K562 (cell line): Measurements from ENCODE around the gene EFS. TPM values are rescaled to one million over a fixed set of nuclear protein-coding genes. Genes with fewer than 3 reads are reported as not detected.
A peak's percentile ranks its signal among the peaks of the same experiment; 100 is the strongest.

Experiments used
- ATAC-seq: fragments of 200-7000 bp; cut with Tn5 transposase; 3 replicates; pipeline ENCODE4 v1.9.1; 2020; ENCODE audit warnings: moderate library complexity
- BruUV-seq: library from RNA; stranded (reverse); fragments of 400-500 nt; replicated peaks from 2 replicates; lab custom pipeline; 2021; lab: Mats Ljungman, UMichigan
- CTCF ChIA-PET: fragments of 300-600 bp; formaldehyde crosslinking; extraction: SDS; loops from one replicate; lab custom pipeline; 2021; ENCODE audit warnings: low intra/inter-chr PET ratio; lab: Yijun Ruan, JAX
- POLR2A ChIA-PET: fragments of 300-600, 350-650 bp; sonication (Branson Sonifier 250); formaldehyde crosslinking; extraction: SDS; loops from one replicate; lab custom pipeline; 2021; ENCODE audit warnings: antibody characterized with exemption, inconsistent platforms; lab: Yijun Ruan, JAX
- DNase-seq, 4 experiments: peaks; one replicate each; pipeline versions ENCODE4 v3.0.0 to v3.0.0-alpha.2; 2011 to 2018; ENCODE audit warnings: low spot score in 3 of 4, mixed read lengths in 3 of 4; ENCODE audit errors: extremely low read depth in 1 of 4
- FAIRE-seq: peaks from 2 replicates; lab custom pipeline; 2011; peaks lifted over from hg19 to GRCh38; lab: Jason Lieb, UNC
- H2AFZ ChIP-seq: 2 replicates; pipeline ENCODE4 v1.6.0; 2011; ENCODE audit warnings: low read depth, low read length, control low read depth, inconsistent platforms
- H3K27ac ChIP-seq: fragments of 200-600 bp; 3 replicates; pipeline ENCODE4 v1.8.0; 2011; ENCODE audit warnings: low read depth, mild to moderate bottlenecking, control low read depth, inconsistent platforms, low read length, moderate library complexity, mixed read lengths; ENCODE audit errors: extremely low read depth
- H3K27me3 ChIP-seq, 2 experiments: fragments of 300-600 bp in 1 of 2; 2 replicates in 1 of 2; 3 replicates in 1 of 2; pipeline versions ENCODE4 v1.6.0 to v1.8.0; 2011; ENCODE audit warnings: inconsistent platforms in 2 of 2, low read length in 2 of 2, mild to moderate bottlenecking in 1 of 2, mixed read lengths in 1 of 2, moderate library complexity in 1 of 2; ENCODE audit not compliant: control insufficient read depth in 2 of 2, insufficient read depth in 2 of 2
- H3K36me3 ChIP-seq: fragments of 300-600 bp; 3 replicates; pipeline ENCODE4 v1.8.0; 2011; ENCODE audit warnings: mild to moderate bottlenecking, low read length, inconsistent platforms; ENCODE audit not compliant: control insufficient read depth, insufficient read depth
- H3K4me1 ChIP-seq, 2 experiments: fragments of 200-600 bp in 1 of 2; replicated peaks in 1 of 2; 2 replicates in 1 of 2; 3 replicates in 1 of 2; pipeline versions ENCODE4 v1.5.1 to v1.8.0; 2011; ENCODE audit warnings: inconsistent platforms in 2 of 2, low read length in 2 of 2, mild to moderate bottlenecking in 1 of 2, mixed read lengths in 1 of 2, moderate library complexity in 1 of 2; ENCODE audit not compliant: control insufficient read depth in 2 of 2, insufficient read depth in 2 of 2
- H3K4me2 ChIP-seq: 2 replicates; pipeline ENCODE4 v1.6.1; 2011; ENCODE audit warnings: low read length, control low read depth, inconsistent platforms, mixed read lengths; ENCODE audit not compliant: insufficient read depth
- H3K4me3 ChIP-seq: fragments of 200-600 bp; sonication (generic), shearing (Covaris generic); 2 replicates; pipeline ENCODE4 v1.5.1; 2016; ENCODE audit warnings: control low read depth, inconsistent platforms
- H3K79me2 ChIP-seq: fragments of 200-600 bp; 3 replicates; pipeline ENCODE4 v1.8.0; 2011; ENCODE audit warnings: low read length, inconsistent platforms; ENCODE audit not compliant: control insufficient read depth, insufficient read depth
- H3K9ac ChIP-seq, 2 experiments: 2 replicates each; pipeline versions ENCODE4 v1.6.0 to v1.6.1; 2011; ENCODE audit warnings: low read depth in 2 of 2, low read length in 2 of 2, control low read depth in 1 of 2, inconsistent platforms in 1 of 2, mild to moderate bottlenecking in 1 of 2, mixed read lengths in 1 of 2; ENCODE audit not compliant: insufficient read depth in 1 of 2
- H3K9me1 ChIP-seq: one replicate; pipeline ENCODE4 v1.6.0; 2011; ENCODE audit warnings: inconsistent platforms, mild to moderate bottlenecking, low read length, moderate library complexity; ENCODE audit not compliant: control insufficient read depth, insufficient read depth
- H3K9me3 ChIP-seq: replicated peaks from 2 replicates; pipeline ENCODE4 v1.5.1; 2011; ENCODE audit warnings: low read depth, low read length, inconsistent platforms; ENCODE audit not compliant: control insufficient read depth, insufficient read depth
- H4K20me1 ChIP-seq: replicated peaks from 2 replicates; pipeline ENCODE4 v1.6.1; 2011; ENCODE audit warnings: low read length, inconsistent platforms, mixed read lengths; ENCODE audit not compliant: control insufficient read depth, insufficient read depth
- DMBX1 ChIP-seq: fragments of 250-450 bp; sonication (Bioruptor Pico); IDR thresholded peaks from 2 replicates; pipeline ENCODE4 v1.8.0; 2022; ENCODE audit warnings: inconsistent platforms, mild to moderate bottlenecking, moderate library complexity, borderline replicate concordance
- JUND ChIP-seq, 2 experiments: IDR thresholded peaks; 2 replicates in 1 of 2; 3 replicates in 1 of 2; pipeline ENCODE4 v1.6.1; 2011; ENCODE audit warnings: borderline replicate concordance in 2 of 2, low read depth in 2 of 2, low read length in 2 of 2, improper control_type of control experiment in 1 of 2, missing biosample characterization in 1 of 2, missing genetic modification characterization in 1 of 2, missing genetic modification reagents in 1 of 2
- PRMT5 ChIP-seq: sonication (generic); formaldehyde crosslinking; IDR thresholded peaks from 2 replicates; pipeline ENCODE4 v1.5.0; 2020; ENCODE audit warnings: missing genetic modification reagents
- ZFP36 ChIP-seq: fragments of 150-350 bp; IDR thresholded peaks from 2 replicates; pipeline ENCODE4 v1.6.1; 2018; ENCODE audit warnings: low read length, low read depth; ENCODE audit not compliant: partially characterized antibody
- WGBS: fragments of 100-300 bp; shearing (Covaris generic); methylation state at CpG from one replicate; pipeline ENCODE4 v1.1.6; 2016; ENCODE audit warnings: low coverage, mixed read lengths; ENCODE audit not compliant: insufficient coverage; ENCODE audit errors: missing lambda C conversion rate; 5-methylcytosine and 5-hydroxymethylcytosine counted together
- in situ Hi-C: fragments of 300-500 bp; cut with MboI; formaldehyde crosslinking; loops from 4 replicates; pipeline ENCODE4 v1.15.0; 2018; ENCODE audit warnings: inconsistent platforms, mixed read lengths
- intact Hi-C: fragments of 100-400 bp; cut with micrococcal nuclease; formaldehyde crosslinking; loops from 2 replicates; pipeline ENCODE4 v1.14.2; 2022
- polyA plus RNA-seq, 8 experiments: library from polyadenylated mRNA; depleted of rRNA in 4 of 8; stranded (reverse) in 5 of 8; unstranded in 3 of 8; fragments of >200 nt; fragmentation: Nextera tagmentation in 2 of 8; fragmentation: Illumina TruSeq in 1 of 8; extraction: Ambion mirVana in 2 of 8; extraction: Trizol in 1 of 8; gene quantifications; 2 replicates each; pipeline versions ENCODE4 v1.2.1 to v1.2.3, GENCODE V29; 2011 to 2014; ENCODE audit warnings: inconsistent platforms in 1 of 8, missing spikeins in 1 of 8
- total RNA-seq, 7 experiments: library from RNA; depleted of rRNA in 6 of 7; stranded (reverse); fragments of >200 nt in 6 of 7; fragmentation: Illumina TruSeq in 2 of 7; extraction: Trizol in 2 of 7; gene quantifications; 2 replicates each; pipeline versions ENCODE4 v1.2.1 to v1.2.3, GENCODE V29; 2011 to 2021; ENCODE audit warnings: low replicate concordance in 1 of 7

Gene EFS
- total and polyA plus RNA-seq, 9 of the 15 experiments (the other 6 are each of a cell fraction or from before 2014, with no cell fraction given) = 0.01 to 0.03 TPM; not detected in 7

- H3K27ac ChIP-seq = no peak overlapping the region
- no peak overlapping the region for H3K4me3 ChIP-seq
- no peak overlapping the region for H2AFZ ChIP-seq
- ATAC-seq (no peak), FAIRE-seq (no peak), DNase-seq (no peak)
- peaks cover 0 to 2% of the 10 kb centered on the region in 2 experiments; a peak in 1 of 5 replicates for H3K27me3 ChIP-seq
- no peaks in the 10 kb centered on the region for H3K79me2 ChIP-seq
- no peaks in the 10 kb centered on the region for H3K36me3 ChIP-seq
- H3K4me1 ChIP-seq = no peaks in the 10 kb centered on the region; a peak in 2 of 5 replicates
- in situ Hi-C loops (loop anchor here (5.0 kb wide), 1 partner anchor 597 kb away; no protein-coding TSS in a partner anchor), intact Hi-C loops (no loop called here)
- ChIA-PET POLR2A (no interaction called here), CTCF (no interaction called here)
- no peaks in the 10 kb centered on the region for H3K9me3 ChIP-seq
- BruUV-seq = no TSS peak
- TF ChIP-seq ZFP36 = peak; percentile 35
- no peak for TF ChIP-seq PRMT5 (CRISPR knock-in tag)
- TF ChIP-seq JUND (IDR thresholded peaks at IDR 0.05; ENCODE audit: borderline replicate concordance, low read depth, low read length) = no peak
- no peak for TF ChIP-seq JUND (tag; IDR thresholded peaks at IDR 0.05; ENCODE audit: borderline replicate concordance, low read depth, low read length)
- TF ChIP-seq DMBX1 (CRISPR knock-in tag) = no peak
- no peak overlapping the region for H3K9ac ChIP-seq
- no peaks in the 10 kb centered on the region for H3K9me1 ChIP-seq
- H3K4me2 ChIP-seq = no peak overlapping the region
- 0% methylated on average over 1 of the region's 1 CpG for WGBS
- no peaks in the 10 kb centered on the region for H4K20me1 ChIP-seq
These were observed 25.3 kb downstream of the EFS start for GRCh38 chr14:23339506-23340268.
